Smooth muscle cell (in vitro differentiated cells): ENCODE results near the gene VIP. TPM values are rescaled to one million over a fixed set of nuclear protein-coding genes. Genes with fewer than 3 reads are reported as not detected.

Source experiments
- DNase-seq: peaks from one replicate; lab custom pipeline; 2025; ENCODE audit not compliant: unreplicated experiment; lab: John Stamatoyannopoulos, UW
- H2AFZ ChIP-seq: fragments of 200-600 bp; sonication (generic); 2 replicates; pipeline ENCODE4 v1.6.0; 2016; ENCODE audit warnings: antibody characterized with exemption, low read depth, mild to moderate bottlenecking
- H3F3A ChIP-seq: fragments of 200-600 bp; sonication (generic); 2 replicates; pipeline ENCODE4 v1.6.0; 2017; ENCODE audit warnings: antibody characterized with exemption, low read depth
- H3K27ac ChIP-seq: fragments of 200-600 bp; sonication (generic); 2 replicates; pipeline ENCODE4 v1.5.1; 2016; ENCODE audit warnings: low read depth, mild to moderate bottlenecking
- H3K27me3 ChIP-seq: fragments of 200-600 bp; sonication (generic); 2 replicates; pipeline ENCODE4 v1.6.1; 2016; ENCODE audit warnings: low read depth, mild to moderate bottlenecking
- H3K36me3 ChIP-seq: fragments of 200-600 bp; sonication (generic); 2 replicates; pipeline ENCODE4 v1.5.1; 2016; ENCODE audit warnings: low read depth
- H3K4me1 ChIP-seq: fragments of 200-600 bp; sonication (generic); 2 replicates; pipeline ENCODE4 v1.5.1; 2016; ENCODE audit warnings: low read depth
- H3K4me2 ChIP-seq: fragments of 200-600 bp; sonication (generic); 2 replicates; pipeline ENCODE4 v1.6.0; 2016; ENCODE audit warnings: mild to moderate bottlenecking
- H3K4me3 ChIP-seq: fragments of 200-600 bp; sonication (generic); 2 replicates; pipeline ENCODE4 v1.5.1; 2016; ENCODE audit warnings: mild to moderate bottlenecking
- H3K79me2 ChIP-seq: fragments of 200-600 bp; sonication (generic); 2 replicates; pipeline ENCODE4 v1.6.0; 2016; ENCODE audit warnings: low read depth, mild to moderate bottlenecking
- H3K9ac ChIP-seq: fragments of 200-600 bp; sonication (generic); 2 replicates; pipeline ENCODE4 v1.6.0; 2016; ENCODE audit warnings: low read depth
- H3K9me3 ChIP-seq: fragments of 200-600 bp; sonication (generic); replicated peaks from 2 replicates; pipeline ENCODE4 v1.5.1; 2016; ENCODE audit warnings: low read depth
- H4K20me1 ChIP-seq: fragments of 200-600 bp; sonication (generic); 2 replicates; pipeline ENCODE4 v1.6.0; 2016; ENCODE audit warnings: low read depth
- CTCF ChIP-seq: fragments of 200-600 bp; sonication (generic); IDR thresholded peaks from 2 replicates; pipeline ENCODE4 v1.5.1; 2017; ENCODE audit warnings: borderline replicate concordance, mild to moderate bottlenecking, antibody characterized with exemption; ENCODE audit not compliant: insufficient read depth, poor library complexity, severe bottlenecking
- WGBS: methylation state at CpG from one replicate; pipeline ENCODE4 v1.1.7; 2016; ENCODE audit warnings: low lambda C conversion rate; 5-methylcytosine and 5-hydroxymethylcytosine counted together
- polyA plus RNA-seq: library from polyadenylated mRNA; unstranded; fragments of >200 nt; fragmentation: Nextera tagmentation; extraction: Ambion mirVana; gene quantifications from 2 replicates; pipeline ENCODE4 v1.2.1, GENCODE V29; 2016
- total RNA-seq: library from RNA; depleted of rRNA; stranded (reverse); fragments of >200 nt; gene quantifications from 2 replicates; pipeline ENCODE4 v1.2.3, GENCODE V29; 2014

VIP gene
- total and polyA plus RNA-seq, 2 experiments from 2014 or later, result not detected

- WGBS, result 85% methylated on average over 5 of the region's 5 CpGs
- Histone ChIP-seq H3F3A (no peaks in the 10 kb centered on the region), H2AFZ (no peak overlapping the region), H3K4me3 (no peak overlapping the region), H3K4me2 (no peak overlapping the region), H3K9ac (no peak overlapping the region), H3K27ac (no peak overlapping the region), H3K4me1 (no peaks in the 10 kb centered on the region), H3K36me3 (no peaks in the 10 kb centered on the region), H3K27me3 (no peaks in the 10 kb centered on the region), H4K20me1 (no peaks in the 10 kb centered on the region), H3K79me2 (no peaks in the 10 kb centered on the region), H3K9me3 (no peaks in the 10 kb centered on the region)
- TF ChIP-seq CTCF, result no peak
- no peak for DNase-seq
Observed at GRCh38 chr6:152771061-152771687, 20.6 kb downstream of the VIP start.

- Histone ChIP-seq H2AFZ (no peak overlapping the region), H3K9ac (no peak overlapping the region)
Observed at GRCh38 chr6:152775428-152775827, 24.8 kb downstream of the VIP start.

GRCh38 chr6:152776833-152777232, 26.2 kb downstream of the VIP start:
- no peaks in the 10 kb centered on the region for H3K27me3 ChIP-seq
- no peak for TF ChIP-seq CTCF
- H3K4me2 ChIP-seq, result no peak overlapping the region
- H3K4me3 ChIP-seq, result no peak overlapping the region
- no peaks in the 10 kb centered on the region for H3K79me2 ChIP-seq
- 90% methylated on average over 3 of the region's 3 CpGs for WGBS
- H3K27ac ChIP-seq, result no peak overlapping the region
- H2AFZ ChIP-seq, result no peak overlapping the region
- H3K9me3 ChIP-seq, result no peaks in the 10 kb centered on the region
- no peaks in the 10 kb centered on the region for H3K4me1 ChIP-seq
- no peaks in the 10 kb centered on the region for H3K36me3 ChIP-seq
- H4K20me1 ChIP-seq, result no peaks in the 10 kb centered on the region
- H3F3A ChIP-seq, result no peaks in the 10 kb centered on the region
- DNase-seq, result no peak
- no peak overlapping the region for H3K9ac ChIP-seq

More at GRCh38 chr6:152775428-152775827, 24.8 kb downstream of the VIP start:
- Histone ChIP-seq H3K4me2 (no peak overlapping the region), H3K36me3 (no peaks in the 10 kb centered on the region), H3K4me3 (no peak overlapping the region), H3K79me2 (no peaks in the 10 kb centered on the region), H3F3A (no peaks in the 10 kb centered on the region), H3K27ac (no peak overlapping the region), H4K20me1 (no peaks in the 10 kb centered on the region), H3K27me3 (no peaks in the 10 kb centered on the region), H3K4me1 (no peaks in the 10 kb centered on the region), H3K9me3 (no peaks in the 10 kb centered on the region)
- no peak for TF ChIP-seq CTCF
- DNase-seq, result no peak

GRCh38 chr6:152783217-152783878, 32.8 kb downstream of the VIP start:
- no peak for TF ChIP-seq CTCF
- H3K27ac ChIP-seq, result no peak overlapping the region

More at GRCh38 chr6:152783217-152783878, 32.8 kb downstream of the VIP start:
- Histone ChIP-seq H3K4me1 (no peaks in the 10 kb centered on the region), H3K36me3 (no peaks in the 10 kb centered on the region), H3K9ac (no peak overlapping the region), H3K9me3 (no peaks in the 10 kb centered on the region), H3K4me3 (no peak overlapping the region), H3K4me2 (no peak overlapping the region), H3K27me3 (no peaks in the 10 kb centered on the region), H3K79me2 (no peaks in the 10 kb centered on the region), H3F3A (no peaks in the 10 kb centered on the region), H4K20me1 (no peaks in the 10 kb centered on the region), H2AFZ (no peak overlapping the region)
- WGBS, result 78% methylated on average over 9 of the region's 9 CpGs
- no peak for DNase-seq
